Measurements from ENCODE around the gene THSD4.

GRCh38 chr15:71461748-71462147, 346.5 kb downstream of the THSD4 start:
- TF ChIP-seq CTCF (conservative IDR thresholded peaks at IDR 0.05 in 1 of 2, IDR thresholded peaks at IDR 0.05 in 1 of 2; ENCODE audit: extremely low read depth in 1 of 2, insufficient read depth in 1 of 2, low read depth in 1 of 2, low read length in 2 of 2) (no peak), EZH2 (IDR thresholded peaks at IDR 0.05; ENCODE audit: borderline replicate concordance, low read length) (no peak)
